Measurements from ENCODE around the gene WDR44.
"Not testable (repeated sequence)": the region's sequence is repeated elsewhere in the genome, so short reads cannot be mapped to it uniquely, and the experiment has no call there.

Gene WDR44

GRCh38 chrX:118475903-118476302 is 130.0 kb downstream of the WDR44 start:
- no peak for DNase-seq (ENCODE audit: low read depth in 2 of 2)

GRCh38 chrX:118480172-118480571 is 134.3 kb downstream of the WDR44 start:
- DNase-seq (ENCODE audit: low read depth in 2 of 2), result no peak

GRCh38 chrX:118482384-118482783 is 136.5 kb downstream of the WDR44 start:
- not testable (repeated sequence) for DNase-seq (ENCODE audit: low read depth in 2 of 2)

- no peak for DNase-seq (ENCODE audit: low read depth in 2 of 2)
Measured at GRCh38 chrX:118484216-118484903, 138.5 kb downstream of the WDR44 start.

- not testable (repeated sequence) for DNase-seq (ENCODE audit: low read depth in 2 of 2)
Measured at GRCh38 chrX:118486693-118487092, 140.8 kb downstream of the WDR44 start.

GRCh38 chrX:118493016-118493415 is 147.1 kb downstream of the WDR44 start:
- no peak for DNase-seq (ENCODE audit: low read depth in 2 of 2)

- no peak for DNase-seq (ENCODE audit: low read depth in 2 of 2)
Measured at GRCh38 chrX:118493653-118494297, 147.9 kb downstream of the WDR44 start.

- peak; percentile 74 to 75 for DNase-seq (ENCODE audit: low read depth in 2 of 2)
Measured at GRCh38 chrX:118495061-118495921, 149.4 kb downstream of the WDR44 start, which contains the start of gene DOCK11. DOCK11 (plus strand) TSS chrX:118495815; CDS start chrX:118495972, 157 bp downstream.

- no peak for DNase-seq (ENCODE audit: low read depth in 2 of 2)
Measured at GRCh38 chrX:118495958-118496762, 150.3 kb downstream of the WDR44 start.

GRCh38 chrX:118496763-118497079 is 150.8 kb downstream of the WDR44 start:
- DNase-seq (ENCODE audit: low read depth in 2 of 2), result no peak

- DNase-seq (ENCODE audit: low read depth in 2 of 2), result no peak
Measured at GRCh38 chrX:118497180-118497818, 151.4 kb downstream of the WDR44 start.

- DNase-seq (ENCODE audit: low read depth in 2 of 2), result no peak
Measured at GRCh38 chrX:118498351-118498750, 152.4 kb downstream of the WDR44 start.

- no peak for DNase-seq (ENCODE audit: low read depth in 2 of 2)
Measured at GRCh38 chrX:118498755-118499154, 152.8 kb downstream of the WDR44 start.

GRCh38 chrX:118499295-118499694 is 153.4 kb downstream of the WDR44 start:
- no peak for DNase-seq (ENCODE audit: low read depth in 2 of 2)

Data from fibroblast of skin of left quadriceps (primary cell).